HepG2 (cell line): ENCODE data around the gene TNFAIP2. TPM values are rescaled to one million over a fixed set of nuclear protein-coding genes. Genes with fewer than 3 reads are reported as not detected.
A peak's percentile ranks its signal among the peaks of the same experiment; 100 is the strongest.

Experiments used
- ATM ChIP-seq: fragments of 450-650 bp; IDR thresholded peaks from 2 replicates; pipeline ENCODE4 v1.7.1; 2017; ENCODE audit warnings: mild to moderate bottlenecking, borderline replicate concordance
- CEBPB ChIP-seq: IDR thresholded peaks from 2 replicates; pipeline ENCODE4 v1.6.1; 2011; ENCODE audit warnings: low read depth, low read length, improper control_type of control experiment, borderline replicate concordance
- CREBL2 ChIP-seq: sonication (generic); formaldehyde crosslinking; IDR thresholded peaks from 2 replicates; pipeline ENCODE4 v1.8.1; 2023; ENCODE audit warnings: missing genetic modification reagents, mild to moderate bottlenecking, borderline replicate concordance
- GTF2F1 ChIP-seq: fragments of 150-350 bp; IDR thresholded peaks from 2 replicates; pipeline ENCODE4 v1.6.1; 2014; ENCODE audit warnings: low read length
- HMG20B ChIP-seq: conservative IDR thresholded peaks from 2 replicates; pipeline ENCODE4 v1.6.1; 2016; ENCODE audit warnings: missing genetic modification reagents, missing compliant biosample characterization
- KMT2A ChIP-seq: sonication (generic); formaldehyde crosslinking; IDR thresholded peaks from 2 replicates; pipeline ENCODE4 v1.4.0; 2020; ENCODE audit warnings: missing genetic modification reagents
- MXI1 ChIP-seq: IDR thresholded peaks from 3 replicates; pipeline ENCODE4 v1.6.1; 2012; ENCODE audit warnings: low read depth, low read length, inconsistent platforms, borderline replicate concordance
- NKX3-1 ChIP-seq: sonication (generic); formaldehyde crosslinking; IDR thresholded peaks from 2 replicates; pipeline ENCODE4 v1.5.0; 2020; ENCODE audit warnings: missing genetic modification reagents
- PAF1 ChIP-seq: IDR thresholded peaks from 2 replicates; pipeline ENCODE4 v1.6.1; 2016; ENCODE audit warnings: missing genetic modification reagents, missing compliant biosample characterization
- TARDBP ChIP-seq: sonication (generic); formaldehyde crosslinking; IDR thresholded peaks from 2 replicates; pipeline ENCODE4 v1.8.0; 2022; ENCODE audit warnings: mild to moderate bottlenecking, missing genetic modification reagents
- ZNF281 ChIP-seq: sonication (generic); formaldehyde crosslinking; IDR thresholded peaks from 2 replicates; pipeline ENCODE4 v1.4.0; 2020; ENCODE audit warnings: missing genetic modification reagents, borderline replicate concordance
- ZNF569 ChIP-seq: sonication (generic); formaldehyde crosslinking; IDR thresholded peaks from 2 replicates; pipeline ENCODE4 v1.5.0; 2020; ENCODE audit warnings: mild to moderate bottlenecking, missing genetic modification reagents, moderate library complexity, borderline replicate concordance
- ZNF737 ChIP-seq: sonication (generic); formaldehyde crosslinking; IDR thresholded peaks from 2 replicates; pipeline ENCODE4 v1.5.0; 2020; ENCODE audit warnings: missing genetic modification reagents, mild to moderate bottlenecking, borderline replicate concordance
- polyA plus RNA-seq, 8 experiments: library from polyadenylated mRNA; depleted of rRNA in 3 of 8; stranded (reverse) in 7 of 8; unstranded in 1 of 8; fragments of >200 nt; fragmentation: Illumina TruSeq in 4 of 8; extraction: Trizol in 4 of 8; gene quantifications; 2 replicates each; pipeline versions ENCODE4 v1.2.1 to v1.2.3, GENCODE V29; 2011 to 2016; ENCODE audit warnings: low read depth in 4 of 8, missing spikeins in 1 of 8, mixed read lengths in 1 of 8; ENCODE audit not compliant: insufficient read depth in 1 of 8
- total RNA-seq, 5 experiments: library from RNA; depleted of rRNA; stranded (reverse); fragments of >200 nt; fragmentation: Illumina TruSeq; extraction: Trizol; gene quantifications; 2 replicates each; pipeline ENCODE4 v1.2.3, GENCODE V29; 2016; ENCODE audit warnings: low read depth in 1 of 5

The TNFAIP2 gene
- total and polyA plus RNA-seq, 2 of the 13 experiments (the other 11 are each of a cell fraction or from before 2014, with no cell fraction given): 0.46 to 1.5 TPM

- no peak for TF ChIP-seq ZNF281 (CRISPR knock-in tag)
- peak; percentile 36; the same call in 1 of the 2 replicates for TF ChIP-seq CEBPB
- 0 out of 2 replicates have a peak, but pooled peaks have one; percentile 7 for TF ChIP-seq KMT2A
- TF ChIP-seq ZNF569 (CRISPR knock-in tag): no peak
- TF ChIP-seq PAF1: peak; percentile 60
- no peak for TF ChIP-seq GTF2F1
- no peak for TF ChIP-seq CREBL2 (CRISPR knock-in tag)
- 0 out of 2 replicates have a peak, but pooled peaks have one; percentile 10 for TF ChIP-seq NKX3-1 (CRISPR knock-in tag)
- TF ChIP-seq ZNF737 (CRISPR knock-in tag): no peak
- TF ChIP-seq HMG20B (CRISPR knock-in tag): 0 out of 2 replicates have a peak, but pooled peaks have one; percentile 1
- TF ChIP-seq TARDBP (CRISPR knock-in tag): peak; percentile 56; the same call in 1 of the 2 replicates
- TF ChIP-seq MXI1: no peak
- TF ChIP-seq ATM: no peak
- TF ChIP-seq, all 625 proteins: peak for 16
These were observed 7.3 kb upstream of the TNFAIP2 start (continued) for GRCh38 chr14:103115845-103116572.
